Smooth muscle cell (in vitro differentiated cells): Measurements from ENCODE around the gene TADA2B. TPM values are rescaled to one million over a fixed set of nuclear protein-coding genes. Genes with fewer than 3 reads are reported as not detected.

Experiments used
- DNase-seq: peaks from one replicate; lab custom pipeline; 2025; ENCODE audit not compliant: unreplicated experiment; lab: John Stamatoyannopoulos, UW
- H2AFZ ChIP-seq: fragments of 200-600 bp; sonication (generic); 2 replicates; pipeline ENCODE4 v1.6.0; 2016; ENCODE audit warnings: antibody characterized with exemption, low read depth, mild to moderate bottlenecking
- H3F3A ChIP-seq: fragments of 200-600 bp; sonication (generic); 2 replicates; pipeline ENCODE4 v1.6.0; 2017; ENCODE audit warnings: antibody characterized with exemption, low read depth
- H3K27ac ChIP-seq: fragments of 200-600 bp; sonication (generic); 2 replicates; pipeline ENCODE4 v1.5.1; 2016; ENCODE audit warnings: low read depth, mild to moderate bottlenecking
- H3K27me3 ChIP-seq: fragments of 200-600 bp; sonication (generic); 2 replicates; pipeline ENCODE4 v1.6.1; 2016; ENCODE audit warnings: low read depth, mild to moderate bottlenecking
- H3K36me3 ChIP-seq: fragments of 200-600 bp; sonication (generic); 2 replicates; pipeline ENCODE4 v1.5.1; 2016; ENCODE audit warnings: low read depth
- H3K4me1 ChIP-seq: fragments of 200-600 bp; sonication (generic); 2 replicates; pipeline ENCODE4 v1.5.1; 2016; ENCODE audit warnings: low read depth
- H3K4me2 ChIP-seq: fragments of 200-600 bp; sonication (generic); 2 replicates; pipeline ENCODE4 v1.6.0; 2016; ENCODE audit warnings: mild to moderate bottlenecking
- H3K4me3 ChIP-seq: fragments of 200-600 bp; sonication (generic); 2 replicates; pipeline ENCODE4 v1.5.1; 2016; ENCODE audit warnings: mild to moderate bottlenecking
- H3K79me2 ChIP-seq: fragments of 200-600 bp; sonication (generic); 2 replicates; pipeline ENCODE4 v1.6.0; 2016; ENCODE audit warnings: low read depth, mild to moderate bottlenecking
- H3K9ac ChIP-seq: fragments of 200-600 bp; sonication (generic); 2 replicates; pipeline ENCODE4 v1.6.0; 2016; ENCODE audit warnings: low read depth
- H3K9me3 ChIP-seq: fragments of 200-600 bp; sonication (generic); replicated peaks from 2 replicates; pipeline ENCODE4 v1.5.1; 2016; ENCODE audit warnings: low read depth
- H4K20me1 ChIP-seq: fragments of 200-600 bp; sonication (generic); 2 replicates; pipeline ENCODE4 v1.6.0; 2016; ENCODE audit warnings: low read depth
- WGBS: methylation state at CpG from one replicate; pipeline ENCODE4 v1.1.7; 2016; ENCODE audit warnings: low lambda C conversion rate; 5-methylcytosine and 5-hydroxymethylcytosine counted together
- polyA plus RNA-seq: library from polyadenylated mRNA; unstranded; fragments of >200 nt; fragmentation: Nextera tagmentation; extraction: Ambion mirVana; gene quantifications from 2 replicates; pipeline ENCODE4 v1.2.1, GENCODE V29; 2016
- total RNA-seq: library from RNA; depleted of rRNA; stranded (reverse); fragments of >200 nt; gene quantifications from 2 replicates; pipeline ENCODE4 v1.2.3, GENCODE V29; 2014
- TF ChIP-seq, protein P1 (sequence below): fragments of 200-600 bp; sonication (generic); IDR thresholded peaks from 2 replicates; pipeline ENCODE4 v1.5.1; 2017; ENCODE audit warnings: borderline replicate concordance, mild to moderate bottlenecking, antibody characterized with exemption; ENCODE audit not compliant: insufficient read depth, poor library complexity, severe bottlenecking

Gene TADA2B
- total and polyA plus RNA-seq, 2 experiments from 2014 or later, result 6.3 to 9.1 TPM

DNA sequence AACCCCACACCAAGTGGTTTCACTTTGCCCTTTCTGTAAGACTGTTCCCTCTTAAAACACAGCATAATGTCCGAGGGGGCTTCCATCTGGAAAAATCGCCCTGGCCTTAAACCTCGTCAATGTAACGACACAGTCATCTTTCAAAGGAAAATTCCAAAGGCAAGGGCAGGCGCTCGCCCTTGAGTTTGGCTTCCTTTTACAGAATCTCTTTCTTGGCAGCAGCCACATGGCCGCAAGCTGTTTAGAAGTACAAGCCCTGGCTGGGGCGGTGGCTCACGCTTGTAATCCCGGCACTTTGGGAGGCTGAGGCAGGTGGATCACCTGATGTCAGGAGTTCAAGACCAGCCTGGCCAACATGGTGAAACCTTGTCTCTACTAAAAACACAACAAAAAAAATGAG is 51.7 kb downstream of the TADA2B start:
- Histone ChIP-seq H3K4me3 (no peak overlapping the region), H3K4me2 (no peak overlapping the region), H3K4me1 (no peaks in the 10 kb centered on the region), H3K9me3 (no peaks in the 10 kb centered on the region), H3K9ac (no peak overlapping the region), H3F3A (no peaks in the 10 kb centered on the region), H3K27me3 (peaks cover 31% of the 10 kb centered on the region), H3K79me2 (no peaks in the 10 kb centered on the region), H2AFZ (no peak overlapping the region), H3K27ac (no peak overlapping the region), H3K36me3 (no peaks in the 10 kb centered on the region), H4K20me1 (no peaks in the 10 kb centered on the region)
- TF ChIP-seq, protein P1, sequence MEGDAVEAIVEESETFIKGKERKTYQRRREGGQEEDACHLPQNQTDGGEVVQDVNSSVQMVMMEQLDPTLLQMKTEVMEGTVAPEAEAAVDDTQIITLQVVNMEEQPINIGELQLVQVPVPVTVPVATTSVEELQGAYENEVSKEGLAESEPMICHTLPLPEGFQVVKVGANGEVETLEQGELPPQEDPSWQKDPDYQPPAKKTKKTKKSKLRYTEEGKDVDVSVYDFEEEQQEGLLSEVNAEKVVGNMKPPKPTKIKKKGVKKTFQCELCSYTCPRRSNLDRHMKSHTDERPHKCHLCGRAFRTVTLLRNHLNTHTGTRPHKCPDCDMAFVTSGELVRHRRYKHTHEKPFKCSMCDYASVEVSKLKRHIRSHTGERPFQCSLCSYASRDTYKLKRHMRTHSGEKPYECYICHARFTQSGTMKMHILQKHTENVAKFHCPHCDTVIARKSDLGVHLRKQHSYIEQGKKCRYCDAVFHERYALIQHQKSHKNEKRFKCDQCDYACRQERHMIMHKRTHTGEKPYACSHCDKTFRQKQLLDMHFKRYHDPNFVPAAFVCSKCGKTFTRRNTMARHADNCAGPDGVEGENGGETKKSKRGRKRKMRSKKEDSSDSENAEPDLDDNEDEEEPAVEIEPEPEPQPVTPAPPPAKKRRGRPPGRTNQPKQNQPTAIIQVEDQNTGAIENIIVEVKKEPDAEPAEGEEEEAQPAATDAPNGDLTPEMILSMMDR, result no peak
- DNase-seq, result no peak
- WGBS, result 88% methylated on average over 10 of the region's 10 CpGs

DNA sequence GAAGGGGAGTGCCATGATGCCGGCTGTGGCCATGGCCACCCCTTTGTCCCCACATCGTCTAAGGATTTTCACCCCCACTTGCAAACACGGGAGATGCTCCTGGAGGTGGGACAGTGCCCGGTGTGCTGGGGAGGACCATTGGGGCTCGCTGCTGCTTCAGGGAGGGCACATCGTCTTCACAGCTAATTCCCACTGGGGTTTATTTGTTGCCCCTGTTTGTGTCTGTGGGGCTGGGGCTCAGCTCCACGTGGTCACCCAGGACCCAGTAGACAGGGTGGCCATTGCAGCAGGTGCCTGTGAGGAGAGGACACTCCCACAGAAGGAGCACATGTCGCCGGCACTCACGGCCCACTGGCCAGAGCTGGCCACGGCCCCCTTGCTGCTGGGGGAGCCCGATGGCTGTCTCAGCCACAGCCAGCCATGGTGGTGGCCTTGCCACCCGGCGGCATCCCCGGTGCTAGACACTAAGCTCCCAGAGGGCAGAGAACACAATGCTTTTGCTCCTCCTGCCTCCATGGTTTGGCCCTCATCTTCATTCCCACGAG is 52.5 kb downstream of the TADA2B start:
- no peaks in the 10 kb centered on the region for H3F3A ChIP-seq
- TF ChIP-seq, protein P1, result no peak
- H2AFZ ChIP-seq, result no peak overlapping the region

DNA sequence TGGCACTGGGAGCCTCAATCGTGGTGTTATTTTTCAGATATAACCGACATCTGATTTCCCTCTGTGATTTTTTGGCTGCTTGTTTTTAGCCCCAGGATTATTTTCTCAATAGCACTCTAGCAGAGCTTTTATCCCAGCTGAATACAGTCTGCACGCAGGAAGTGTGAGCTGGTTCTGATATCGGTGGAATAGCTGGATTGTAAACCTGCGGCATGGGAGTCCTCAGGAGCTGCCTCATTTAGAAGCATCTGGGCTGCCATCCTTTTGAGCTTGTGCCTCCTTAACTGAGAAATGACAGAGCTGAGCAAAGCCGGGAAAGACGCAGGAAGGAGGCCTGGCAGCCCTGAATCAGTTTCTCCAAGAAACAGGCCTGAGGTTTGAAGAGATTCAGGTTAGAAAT is 53.1 kb downstream of the TADA2B start:
- Histone ChIP-seq H3K4me3 (no peak overlapping the region), H3K36me3 (no peaks in the 10 kb centered on the region), H3K9me3 (no peaks in the 10 kb centered on the region), H3K4me2 (no peak overlapping the region), H3K79me2 (no peaks in the 10 kb centered on the region), H4K20me1 (no peaks in the 10 kb centered on the region), H2AFZ (no peak overlapping the region), H3K9ac (no peak overlapping the region), H3F3A (no peaks in the 10 kb centered on the region), H3K4me1 (no peaks in the 10 kb centered on the region), H3K27me3 (peaks cover 28% of the 10 kb centered on the region), H3K27ac (no peak overlapping the region)
- TF ChIP-seq, protein P1, result no peak
- DNase-seq, result no peak
- 89% methylated on average over 7 of the region's 7 CpGs for WGBS

More for the DNA sequence above, 52.5 kb downstream of the TADA2B start:
- Histone ChIP-seq H3K4me1 (no peaks in the 10 kb centered on the region), H3K4me2 (no peak overlapping the region), H3K27ac (no peak overlapping the region), H4K20me1 (no peaks in the 10 kb centered on the region), H3K4me3 (no peak overlapping the region), H3K79me2 (no peaks in the 10 kb centered on the region), H3K9ac (no peak overlapping the region), H3K27me3 (peaks cover 28% of the 10 kb centered on the region), H3K9me3 (no peaks in the 10 kb centered on the region), H3K36me3 (no peaks in the 10 kb centered on the region)
- WGBS, result 92% methylated on average over 16 of the region's 16 CpGs
- no peak for DNase-seq
